CD14-positive monocyte (primary cell): Measurements from ENCODE around the gene ALDH7A1. TPM values are rescaled to one million over a fixed set of nuclear protein-coding genes. Genes with fewer than 3 reads are reported as not detected.

Source experiments
- DNase-seq, 3 donors: peaks; one replicate each; pipeline ENCODE4 v3.0.0-alpha.2; 2011 to 2022
- H2AFZ ChIP-seq: 2 replicates; pipeline ENCODE4 v1.6.0; 2012; ENCODE audit warnings: mild to moderate bottlenecking, low read depth, low read length, inconsistent platforms; ENCODE audit not compliant: insufficient read depth, poor library complexity, severe bottlenecking
- H3K27ac ChIP-seq, 2 donors: 1 replicate in 1 of 2; 2 replicates in 1 of 2; pipeline ENCODE4 v1.5.1; 2012 to 2013; ENCODE audit warnings: low read length in 2 of 2, control low read depth in 1 of 2, inconsistent platforms in 1 of 2, low read depth in 1 of 2, mild to moderate bottlenecking in 1 of 2
- H3K27me3 ChIP-seq, 2 donors: one replicate each; pipeline versions ENCODE4 v1.6.0 to v1.6.1; 2011 to 2013; ENCODE audit warnings: low read length in 2 of 2; ENCODE audit not compliant: control insufficient read depth in 2 of 2, insufficient read depth in 2 of 2
- H3K36me3 ChIP-seq, 2 donors: replicated peaks in 1 of 2; 1 replicate in 1 of 2; 2 replicates in 1 of 2; pipeline versions ENCODE4 v1.5.1 to v1.6.1; 2012 to 2013; ENCODE audit warnings: low read length in 2 of 2, control low read depth in 1 of 2, inconsistent platforms in 1 of 2, mild to moderate bottlenecking in 1 of 2; ENCODE audit not compliant: insufficient read depth in 2 of 2, control insufficient read depth in 1 of 2
- H3K4me1 ChIP-seq, 2 donors: 1 replicate in 1 of 2; 2 replicates in 1 of 2; pipeline versions ENCODE4 v1.5.1 to v1.6.1; 2012 to 2013; ENCODE audit warnings: low read length in 2 of 2, control low read depth in 1 of 2, inconsistent platforms in 1 of 2, mild to moderate bottlenecking in 1 of 2, moderate library complexity in 1 of 2; ENCODE audit not compliant: insufficient read depth in 2 of 2, control insufficient read depth in 1 of 2
- H3K4me2 ChIP-seq: replicated peaks from 2 replicates; pipeline ENCODE3; 2012; ENCODE audit warnings: low read length, moderate library complexity, mild to moderate bottlenecking; ENCODE audit not compliant: poor library complexity, severe bottlenecking; ENCODE audit errors: extremely low read depth
- H3K4me3 ChIP-seq, 3 experiments: fragments of 200-600 bp in 1 of 3; sonication (generic) in 1 of 3; replicated peaks in 1 of 3; 1 replicate in 2 of 3; 2 replicates in 1 of 3; pipeline ENCODE4 v1.5.1; 2011 to 2013; ENCODE audit warnings: low read length in 3 of 3, mild to moderate bottlenecking in 3 of 3, control low read depth in 2 of 3, low read depth in 2 of 3, inconsistent platforms in 1 of 3, moderate library complexity in 1 of 3
- H3K79me2 ChIP-seq: 2 replicates; pipeline ENCODE4 v1.6.0; 2012; ENCODE audit warnings: mild to moderate bottlenecking, control low read depth, inconsistent platforms, low read length, moderate library complexity; ENCODE audit not compliant: insufficient read depth
- H3K9ac ChIP-seq: 2 replicates; pipeline ENCODE4 v1.6.0; 2017; ENCODE audit warnings: low read length, mild to moderate bottlenecking; ENCODE audit not compliant: insufficient read depth, poor library complexity, severe bottlenecking
- H3K9me3 ChIP-seq, 2 donors: replicated peaks in 1 of 2; 1 replicate in 1 of 2; 2 replicates in 1 of 2; pipeline versions ENCODE4 v1.5.1 to v1.6.1; 2012 to 2013; ENCODE audit warnings: low read length in 2 of 2, control low read depth in 1 of 2; ENCODE audit not compliant: control insufficient read depth in 1 of 2, insufficient read depth in 1 of 2
- H4K20me1 ChIP-seq: 2 replicates; pipeline ENCODE4 v1.6.0; 2012; ENCODE audit warnings: mild to moderate bottlenecking, low read length, control low read depth, moderate library complexity; ENCODE audit not compliant: insufficient read depth
- H3K27ac Mint-ChIP-seq, 7 donors: one replicate each; pipeline ENCODE4 v1.8.0; 2020; ENCODE audit warnings: mild to moderate bottlenecking in 7 of 7, mixed read lengths in 7 of 7, moderate library complexity in 6 of 7, inconsistent platforms in 2 of 7
- H3K27me3 Mint-ChIP-seq, 3 donors: one replicate each; pipeline ENCODE4 v1.8.0; 2021 to 2022; ENCODE audit warnings: low read depth in 3 of 3, mild to moderate bottlenecking in 3 of 3, mixed read lengths in 3 of 3, moderate library complexity in 3 of 3, inconsistent platforms in 1 of 3
- H3K36me3 Mint-ChIP-seq, 2 donors: one replicate each; pipeline ENCODE4 v1.8.0; 2020; ENCODE audit warnings: mixed read lengths in 2 of 2, inconsistent platforms in 1 of 2, mild to moderate bottlenecking in 1 of 2
- H3K4me1 Mint-ChIP-seq: one replicate; pipeline ENCODE4 v1.8.0; 2020; ENCODE audit warnings: mild to moderate bottlenecking, mixed read lengths
- H3K4me3 Mint-ChIP-seq, 2 donors: one replicate each; pipeline ENCODE4 v1.8.0; 2020; ENCODE audit warnings: mild to moderate bottlenecking in 2 of 2, mixed read lengths in 2 of 2, moderate library complexity in 1 of 2
- H3K9me3 Mint-ChIP-seq, 7 donors: one replicate each; pipeline ENCODE4 v1.8.0; 2020 to 2022; ENCODE audit warnings: mixed read lengths in 7 of 7, mild to moderate bottlenecking in 6 of 7, moderate library complexity in 6 of 7, inconsistent platforms in 2 of 7
- WGBS: methylation state at CpG from one replicate; pipeline ENCODE4 v1.1.5; 2013; ENCODE audit warnings: missing lambda C conversion rate; ENCODE audit not compliant: insufficient coverage; 5-methylcytosine and 5-hydroxymethylcytosine counted together
- intact Hi-C, 2 donors: fragments of 100-400 bp; cut with micrococcal nuclease; formaldehyde crosslinking; loops; one replicate each; pipeline versions ENCODE4 v1.15.0 to v1.15.1; 2023
- polyA plus RNA-seq, 3 donors: library from polyadenylated mRNA; depleted of rRNA in 1 of 3; unstranded in 2 of 3; stranded (reverse) in 1 of 3; fragments of 300-500 nt in 2 of 3; fragments of >200 nt in 1 of 3; fragmentation: Illumina TruSeq in 2 of 3; gene quantifications; 1 replicate in 2 of 3; 2 replicates in 1 of 3; pipeline ENCODE4 v1.2.3, GENCODE V29; 2012 to 2021
- TF ChIP-seq, protein P1 (sequence below): fragments of 200-600 bp; IDR thresholded peaks from one replicate; pipeline ENCODE4 v1.8.0; 2022; ENCODE audit warnings: antibody characterized with exemption, mild to moderate bottlenecking

ALDH7A1 gene
- polyA plus RNA-seq, 3 donors, result 0.44 to 0.67 (median 0.59) TPM

DNA sequence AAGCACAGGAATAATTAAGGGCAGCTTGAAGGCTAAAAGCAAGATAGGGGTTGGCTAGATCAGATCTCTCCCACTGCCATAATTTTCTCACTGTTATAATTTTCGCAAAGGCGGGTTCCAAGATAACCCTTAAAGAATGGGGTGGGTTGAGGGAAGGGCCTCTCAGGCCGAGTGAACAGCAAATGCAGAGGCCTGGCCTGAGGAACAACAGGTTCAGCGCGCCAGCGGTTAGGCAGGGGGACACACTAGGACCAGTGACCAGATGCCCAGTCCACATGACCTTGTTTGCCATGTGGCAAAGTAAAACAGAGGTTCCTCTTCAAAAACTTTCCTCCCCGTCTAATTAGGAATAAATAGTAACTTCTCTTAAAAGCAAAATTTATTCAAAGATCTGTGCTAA is 4.5 kb upstream of the ALDH7A1 start:
- H3K9me3 Mint-ChIP-seq, result peaks cover 0 to 12% (median 0%) of the 10 kb centered on the region in 7 donors
- intact Hi-C loops, result no loop called here
- peaks cover 8 to 17% (median 11%) of the 10 kb centered on the region in 3 donors for H3K27me3 Mint-ChIP-seq
- Histone ChIP-seq H3K9me3 (no peaks in the 10 kb centered on the region), H3K4me1 (peaks cover 22 to 31% of the 10 kb centered on the region in 2 donors), H3K27ac (no peak overlapping the region), H3K4me3 (no peak overlapping the region), H4K20me1 (peaks cover 16% of the 10 kb centered on the region), H3K27me3 (peaks cover 0 to 4% of the 10 kb centered on the region in 2 donors), H3K9ac (no peak overlapping the region), H2AFZ (no peak overlapping the region), H3K4me2 (no peak overlapping the region), H3K36me3 (peaks cover 9 to 14% of the 10 kb centered on the region in 2 donors), H3K79me2 (peaks cover 26% of the 10 kb centered on the region)
- WGBS, result no CpG with 5 or more reads among the region's 7 CpGs
- H3K4me1 Mint-ChIP-seq, result peaks cover 32% of the 10 kb centered on the region
- TF ChIP-seq, protein P1, sequence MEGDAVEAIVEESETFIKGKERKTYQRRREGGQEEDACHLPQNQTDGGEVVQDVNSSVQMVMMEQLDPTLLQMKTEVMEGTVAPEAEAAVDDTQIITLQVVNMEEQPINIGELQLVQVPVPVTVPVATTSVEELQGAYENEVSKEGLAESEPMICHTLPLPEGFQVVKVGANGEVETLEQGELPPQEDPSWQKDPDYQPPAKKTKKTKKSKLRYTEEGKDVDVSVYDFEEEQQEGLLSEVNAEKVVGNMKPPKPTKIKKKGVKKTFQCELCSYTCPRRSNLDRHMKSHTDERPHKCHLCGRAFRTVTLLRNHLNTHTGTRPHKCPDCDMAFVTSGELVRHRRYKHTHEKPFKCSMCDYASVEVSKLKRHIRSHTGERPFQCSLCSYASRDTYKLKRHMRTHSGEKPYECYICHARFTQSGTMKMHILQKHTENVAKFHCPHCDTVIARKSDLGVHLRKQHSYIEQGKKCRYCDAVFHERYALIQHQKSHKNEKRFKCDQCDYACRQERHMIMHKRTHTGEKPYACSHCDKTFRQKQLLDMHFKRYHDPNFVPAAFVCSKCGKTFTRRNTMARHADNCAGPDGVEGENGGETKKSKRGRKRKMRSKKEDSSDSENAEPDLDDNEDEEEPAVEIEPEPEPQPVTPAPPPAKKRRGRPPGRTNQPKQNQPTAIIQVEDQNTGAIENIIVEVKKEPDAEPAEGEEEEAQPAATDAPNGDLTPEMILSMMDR, result no peak
- no peak for DNase-seq
- H3K4me3 Mint-ChIP-seq, result no peak overlapping the region
- peak overlapping the region in 2 of 7 donors; percentile 41 to 60 for H3K27ac Mint-ChIP-seq
- peaks cover 11 to 14% of the 10 kb centered on the region in 2 donors for H3K36me3 Mint-ChIP-seq

- intact Hi-C loops, result no loop called here
- Histone ChIP-seq H3K27me3 (peaks cover 4 to 5% of the 10 kb centered on the region in 2 donors), H3K36me3 (no peaks in the 10 kb centered on the region), H3K4me3 (no peak overlapping the region), H3K9ac (no peak overlapping the region), H3K27ac (no peak overlapping the region), H3K79me2 (peaks cover 9% of the 10 kb centered on the region), H3K4me2 (no peak overlapping the region), H4K20me1 (peaks cover 7% of the 10 kb centered on the region), H2AFZ (no peak overlapping the region), H3K4me1 (peaks cover 28 to 38% of the 10 kb centered on the region in 2 donors), H3K9me3 (no peaks in the 10 kb centered on the region)
- Mint-ChIP-seq H3K9me3 (peaks cover 0 to 14% (median 0%) of the 10 kb centered on the region in 7 donors), H3K4me1 (peaks cover 37% of the 10 kb centered on the region), H3K27ac (no peak overlapping the region), H3K4me3 (no peak overlapping the region), H3K27me3 (peaks cover 12 to 29% (median 15%) of the 10 kb centered on the region in 3 donors), H3K36me3 (no peaks in the 10 kb centered on the region)
- TF ChIP-seq, protein P1, result no peak
- WGBS, result 100% methylated on average over 1 of the region's 4 CpGs
- no peak for DNase-seq
Measured at GRCh38 chr5:126597156-126597555, 2.1 kb upstream of the ALDH7A1 start.
